WERI-Rb-1 (cell line): ENCODE results near the gene HMGN1.

ENCODE experiments used
- DNase-seq: peaks from one replicate; pipeline ENCODE4 v3.0.0-alpha.2; 2020
- H3K27ac ChIP-seq: fragments of 250-450 bp; sonication (Bioruptor Pico); 2 replicates; pipeline ENCODE4 v1.5.1; 2020; ENCODE audit warnings: mild to moderate bottlenecking, moderate library complexity
- H3K27me3 ChIP-seq: fragments of 250-450 bp; sonication (Bioruptor Pico); 2 replicates; pipeline ENCODE4 v1.5.1; 2021; ENCODE audit warnings: mild to moderate bottlenecking, low read depth, moderate library complexity; ENCODE audit not compliant: insufficient read depth, severe bottlenecking
- H3K36me3 ChIP-seq: fragments of 250-450 bp; sonication (Bioruptor Pico); 2 replicates; pipeline ENCODE4 v1.5.1; 2020; ENCODE audit warnings: mild to moderate bottlenecking, moderate library complexity
- H3K4me3 ChIP-seq: 2 replicates; pipeline ENCODE4 v1.5.1; 2011; ENCODE audit warnings: low read depth, mild to moderate bottlenecking, control low read depth, low read length
- H3K9me3 ChIP-seq: fragments of 250-450 bp; sonication (Bioruptor Pico); 2 replicates; pipeline ENCODE4 v1.5.1; 2021; ENCODE audit warnings: mild to moderate bottlenecking, moderate library complexity; ENCODE audit not compliant: severe bottlenecking
- CTCF ChIP-seq: IDR thresholded peaks from 2 replicates; pipeline ENCODE4 v1.5.1; 2011; ENCODE audit warnings: low read depth, mild to moderate bottlenecking, control low read depth, inconsistent platforms, low read length

The HMGN1 gene

GRCh38 chr21:39300587-39300986 lies 48.3 kb downstream of the HMGN1 start:
- Histone ChIP-seq H3K27me3 (no peaks in the 10 kb centered on the region), H3K36me3 (peaks cover 78% of the 10 kb centered on the region), H3K27ac (no peak overlapping the region), H3K9me3 (peaks cover 5% of the 10 kb centered on the region), H3K4me3 (no peak overlapping the region)
- DNase-seq, result no peak
- TF ChIP-seq CTCF, result no peak

- Histone ChIP-seq H3K9me3 (peaks cover 5% of the 10 kb centered on the region), H3K27me3 (no peaks in the 10 kb centered on the region), H3K4me3 (no peak overlapping the region), H3K27ac (no peak overlapping the region), H3K36me3 (peaks cover 83% of the 10 kb centered on the region)
- no peak for DNase-seq
- TF ChIP-seq CTCF, result no peak
Observed at GRCh38 chr21:39296891-39297290, 52.0 kb downstream of the HMGN1 start.
